ENCODE results near the gene NDUFS7.

GRCh38 chr19:1389033-1389940 lies 5.6 kb downstream of the NDUFS7 start:
- TF ChIP-seq MAX (IDR thresholded peaks at IDR 0.05) (no peak), EGR1 (IDR thresholded peaks at IDR 0.05) (no peak), TAF1 (IDR thresholded peaks at IDR 0.05; ENCODE audit: low read depth) (no peak), CREB1 (IDR thresholded peaks at IDR 0.05; ENCODE audit: low read depth) (no peak), CEBPB (IDR thresholded peaks at IDR 0.05) (no peak), ZBTB7A (IDR thresholded peaks at IDR 0.05; ENCODE audit: low read depth) (no peak)
